T-helper 17 cell (primary cell): ENCODE measurements around the gene FBXO31. TPM values are rescaled to one million over a fixed set of nuclear protein-coding genes. Genes with fewer than 3 reads are reported as not detected.

ENCODE experiments used
- ATAC-seq: fragments of 150-1000 bp; cut with Tn5 transposase; 2 replicates; pipeline ENCODE4 v1.10.0; 2021; ENCODE audit warnings: mild to moderate bottlenecking, moderate library complexity
- DNase-seq, 3 donors: peaks; one replicate each; pipeline versions ENCODE4 v3.0.0 to v3.0.0-alpha.2; 2020 to 2021
- H3K9me3 ChIP-seq: one replicate; pipeline ENCODE4 v1.7.0; 2013; ENCODE audit warnings: low read length, mild to moderate bottlenecking; ENCODE audit not compliant: control insufficient read depth, poor library complexity, severe bottlenecking
- H3K27ac Mint-ChIP-seq: one replicate; pipeline ENCODE4 v1.8.0; 2022; ENCODE audit warnings: mild to moderate bottlenecking, moderate library complexity, mixed read lengths
- H3K27me3 Mint-ChIP-seq: one replicate; pipeline ENCODE4 v1.8.0; 2022; ENCODE audit warnings: mixed read lengths
- H3K36me3 Mint-ChIP-seq: one replicate; pipeline ENCODE4 v1.8.0; 2022; ENCODE audit warnings: low read depth, mixed read lengths
- H3K4me1 Mint-ChIP-seq: one replicate; pipeline ENCODE4 v1.8.0; 2022; ENCODE audit warnings: mild to moderate bottlenecking, mixed read lengths
- H3K4me3 Mint-ChIP-seq: one replicate; pipeline ENCODE4 v1.8.0; 2022; ENCODE audit warnings: mild to moderate bottlenecking, moderate library complexity, mixed read lengths
- total RNA-seq, 4 donors: library from RNA in 2 of 4; stranded (reverse) in 2 of 4; gene quantifications; one replicate each; pipeline ENCODE4 v1.2.3 and lab custom pipeline; 2022 to 2026

FBXO31 gene
- total RNA-seq, 2 donors from 2014 or later: 32.7 to 41.7 TPM

DNA sequence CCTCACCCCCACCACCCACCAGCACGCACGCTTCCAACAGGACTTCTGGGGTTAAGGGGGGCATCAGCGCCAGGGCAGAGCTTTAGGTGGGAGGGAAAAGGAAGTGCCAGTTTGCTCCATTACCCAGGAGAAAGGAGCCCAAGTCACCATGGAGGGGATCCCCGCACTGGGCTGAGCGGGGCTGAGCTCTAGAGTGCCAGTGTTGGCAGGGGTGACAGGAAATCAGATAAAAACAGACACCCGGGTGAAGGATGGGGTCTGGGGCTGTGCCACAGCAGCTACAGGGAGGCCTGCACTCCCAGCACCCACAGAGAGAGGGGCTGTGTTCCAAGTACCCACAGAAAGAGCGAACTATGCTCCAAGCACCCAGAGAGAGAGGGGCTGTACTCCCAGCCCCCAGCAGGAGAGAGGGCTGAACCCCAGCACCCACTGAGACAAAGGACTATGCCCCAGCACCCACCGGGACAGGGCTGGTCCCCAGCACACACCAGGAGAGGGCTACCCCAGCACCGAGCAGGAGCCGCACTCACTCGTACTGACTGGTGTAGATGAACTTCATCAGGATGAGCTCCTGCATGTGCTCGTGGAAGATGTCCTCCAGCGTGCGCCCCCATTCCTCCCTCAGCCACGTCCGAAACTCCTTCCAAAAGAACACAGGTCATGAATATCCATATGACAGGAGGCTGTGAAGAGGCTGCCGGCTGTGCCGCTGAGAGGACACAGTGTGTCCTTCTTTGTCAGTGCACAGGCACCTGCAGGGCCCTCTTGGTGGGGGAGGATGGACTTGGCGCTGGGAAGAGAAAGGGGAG, 47.7 kb downstream of the FBXO31 start:
- Mint-ChIP-seq H3K4me3 (no peak overlapping the region), H3K36me3 (peaks cover 2% of the 10 kb centered on the region), H3K27ac (peak overlapping the region; percentile 21), H3K27me3 (no peaks in the 10 kb centered on the region), H3K4me1 (peaks cover 10% of the 10 kb centered on the region)
- no peaks in the 10 kb centered on the region for H3K9me3 ChIP-seq
- ATAC-seq (no peak), DNase-seq (no peak)

DNA sequence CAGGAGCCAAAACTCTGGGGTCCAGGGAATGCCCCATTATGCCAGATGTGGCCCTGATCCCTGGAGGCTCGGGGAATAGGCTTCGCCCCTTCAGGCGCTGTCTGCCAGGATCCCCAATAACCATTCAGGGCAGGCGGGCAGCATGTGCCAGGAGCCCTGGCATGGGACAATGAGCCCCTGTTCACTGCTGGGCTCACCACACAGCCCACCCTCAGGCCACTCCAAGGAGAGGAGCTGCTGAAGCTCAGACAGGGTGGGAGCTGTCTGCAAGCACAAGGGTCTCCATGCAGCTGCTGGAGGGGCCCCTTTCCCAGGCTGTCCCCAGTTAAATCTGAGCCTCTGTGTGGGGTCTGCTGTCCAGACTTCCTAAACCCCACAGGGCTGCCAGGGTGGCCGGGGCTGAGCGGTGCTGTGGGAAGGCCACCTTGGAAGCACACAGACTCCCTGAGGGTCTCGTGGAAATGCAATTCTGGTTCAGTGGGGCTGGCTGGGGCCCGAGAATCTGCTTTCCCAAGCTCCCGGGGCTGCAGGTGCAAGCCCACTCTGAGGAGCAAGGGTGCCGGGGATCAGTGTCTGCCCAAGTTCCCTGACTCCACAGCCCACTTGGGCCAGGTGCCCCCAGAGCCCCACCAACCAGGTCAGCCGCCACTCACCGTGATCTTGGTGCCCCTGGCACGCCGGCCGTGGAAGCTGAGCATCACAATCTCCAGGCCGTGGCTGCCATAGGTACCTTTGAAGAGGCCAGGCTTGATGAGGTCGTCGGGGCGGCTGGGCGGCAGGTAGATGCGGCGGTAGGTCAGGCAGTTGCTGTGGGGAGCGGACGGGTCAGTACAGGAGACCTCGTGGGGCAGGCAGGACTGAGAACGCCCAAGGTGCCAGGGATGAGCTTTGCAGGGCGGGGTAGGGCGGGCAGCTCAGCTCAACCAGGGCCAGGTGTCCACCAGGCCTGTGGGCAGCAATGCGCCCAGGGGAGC, 48.6 kb downstream of the FBXO31 start:
- H3K4me3 Mint-ChIP-seq: no peak overlapping the region
- peaks cover 2% of the 10 kb centered on the region for H3K36me3 Mint-ChIP-seq
- peaks cover 11% of the 10 kb centered on the region for H3K4me1 Mint-ChIP-seq
- ATAC-seq (no peak), DNase-seq (no peak)
- H3K27ac Mint-ChIP-seq: peak overlapping the region; percentile 21
- H3K9me3 ChIP-seq: no peaks in the 10 kb centered on the region
- H3K27me3 Mint-ChIP-seq: no peaks in the 10 kb centered on the region

GRCh38 chr16:87333581-87334331, 49.8 kb downstream of the FBXO31 start:
- Mint-ChIP-seq H3K4me1 (peaks cover 7% of the 10 kb centered on the region), H3K27me3 (no peaks in the 10 kb centered on the region), H3K36me3 (peaks cover 2% of the 10 kb centered on the region), H3K27ac (no peak overlapping the region), H3K4me3 (no peak overlapping the region)
- no peaks in the 10 kb centered on the region for H3K9me3 ChIP-seq
- no peak for ATAC-seq
- no peak for DNase-seq

- no peaks in the 10 kb centered on the region for H3K27me3 Mint-ChIP-seq
- H3K4me3 Mint-ChIP-seq: no peak overlapping the region
- no peak for DNase-seq
- no peaks in the 10 kb centered on the region for H3K9me3 ChIP-seq
- peaks cover 2% of the 10 kb centered on the region for H3K36me3 Mint-ChIP-seq
- peaks cover 7% of the 10 kb centered on the region for H3K4me1 Mint-ChIP-seq
- H3K27ac Mint-ChIP-seq: no peak overlapping the region
- no peak for ATAC-seq
Measured at GRCh38 chr16:87333101-87333500, 50.5 kb downstream of the FBXO31 start.

- DNase-seq (no peak), ATAC-seq (no peak)
- H3K4me1 Mint-ChIP-seq: peaks cover 5% of the 10 kb centered on the region
- no peaks in the 10 kb centered on the region for H3K27me3 Mint-ChIP-seq
- no peak overlapping the region for H3K4me3 Mint-ChIP-seq
- no peaks in the 10 kb centered on the region for H3K9me3 ChIP-seq
- peak overlapping the region; percentile 47 for H3K27ac Mint-ChIP-seq
- peaks cover 2% of the 10 kb centered on the region for H3K36me3 Mint-ChIP-seq
Measured at GRCh38 chr16:87332150-87332549, 51.4 kb downstream of the FBXO31 start.

DNA sequence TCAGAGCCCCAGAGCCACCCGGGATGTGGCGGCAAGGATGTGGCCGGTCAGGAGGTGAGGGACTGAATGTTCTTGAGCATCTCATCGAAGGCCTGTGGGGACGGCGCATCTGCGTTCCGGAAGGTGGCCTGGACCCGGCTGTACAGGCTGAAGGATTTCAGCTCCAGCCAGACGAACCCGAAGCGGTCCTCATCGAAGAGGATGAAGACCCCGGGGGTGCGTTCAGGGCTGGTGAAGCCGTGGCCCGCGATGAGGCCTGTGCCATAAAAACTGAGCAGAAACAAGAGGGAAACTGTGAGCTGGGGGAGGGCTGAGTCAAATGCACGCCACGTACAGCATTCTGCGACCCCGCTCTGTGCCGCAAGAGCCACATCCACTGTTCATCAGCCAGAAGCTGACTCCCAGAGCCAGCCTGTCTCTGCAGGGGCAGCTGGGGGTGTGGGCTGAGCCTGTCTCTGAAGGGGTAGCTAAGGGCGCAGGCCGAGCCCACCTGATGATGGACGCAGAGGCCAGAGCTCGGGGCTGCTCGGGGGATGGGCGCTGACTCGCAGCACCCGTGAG, 52.3 kb downstream of the FBXO31 start:
- DNase-seq: no peak
- Mint-ChIP-seq H3K4me3 (no peak overlapping the region), H3K4me1 (peaks cover 4% of the 10 kb centered on the region), H3K27me3 (no peaks in the 10 kb centered on the region), H3K27ac (peak overlapping the region; percentile 8), H3K36me3 (peaks cover 2% of the 10 kb centered on the region)
- H3K9me3 ChIP-seq: no peaks in the 10 kb centered on the region
- ATAC-seq: no peak

DNA sequence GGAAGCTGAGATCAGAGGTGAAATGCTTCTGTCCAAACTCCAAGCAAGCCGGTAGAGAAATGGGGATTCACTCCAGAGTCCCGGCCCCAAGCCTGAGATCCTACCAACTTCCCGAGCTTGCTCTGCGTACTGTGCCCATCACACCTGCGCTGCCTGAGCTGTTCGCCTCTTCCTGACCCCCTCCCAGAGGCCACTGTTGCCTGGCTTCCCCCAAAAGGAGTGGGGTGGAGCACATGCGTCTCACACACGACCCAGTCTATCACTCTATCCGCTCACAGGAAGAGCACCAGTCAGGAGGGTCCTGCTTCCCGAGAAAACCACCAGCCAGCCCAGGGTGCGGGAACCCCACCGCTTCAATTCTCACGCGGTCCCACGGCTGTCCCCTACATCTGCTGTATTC, 52.9 kb downstream of the FBXO31 start:
- DNase-seq (no peak), ATAC-seq (no peak)
- H3K4me1 Mint-ChIP-seq: peaks cover 7% of the 10 kb centered on the region
- peak overlapping the region; percentile 8 for H3K27ac Mint-ChIP-seq
- H3K9me3 ChIP-seq: no peaks in the 10 kb centered on the region
- H3K36me3 Mint-ChIP-seq: peaks cover 2% of the 10 kb centered on the region
- H3K27me3 Mint-ChIP-seq: no peaks in the 10 kb centered on the region
- H3K4me3 Mint-ChIP-seq: no peak overlapping the region

DNA sequence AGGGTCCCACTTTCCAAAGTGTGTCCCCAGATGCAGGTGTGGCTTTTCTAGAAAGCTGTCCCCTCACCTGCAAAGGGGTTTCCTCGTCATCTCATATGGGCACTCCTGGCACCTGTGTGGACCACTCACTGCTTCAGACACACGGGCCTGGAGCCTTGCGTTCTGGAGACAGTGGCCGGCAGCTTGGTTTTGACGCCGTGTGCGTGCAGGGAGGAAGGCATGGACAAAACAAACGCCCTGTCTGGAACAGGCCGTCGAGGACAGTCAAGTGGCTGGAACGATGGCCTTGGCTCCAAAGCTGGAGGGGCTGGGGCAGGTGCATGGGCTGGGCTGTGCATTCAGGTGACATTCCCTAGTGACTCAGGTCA, 53.3 kb downstream of the FBXO31 start:
- Mint-ChIP-seq H3K27me3 (no peaks in the 10 kb centered on the region), H3K4me3 (no peak overlapping the region), H3K36me3 (peaks cover 2% of the 10 kb centered on the region), H3K27ac (no peak overlapping the region), H3K4me1 (peaks cover 7% of the 10 kb centered on the region)
- no peak for DNase-seq
- no peak for ATAC-seq
- H3K9me3 ChIP-seq: no peaks in the 10 kb centered on the region

- DNase-seq (no peak), ATAC-seq (no peak)
- H3K36me3 Mint-ChIP-seq: peaks cover 2% of the 10 kb centered on the region
- H3K27ac Mint-ChIP-seq: no peak overlapping the region
- no peak overlapping the region for H3K4me3 Mint-ChIP-seq
- H3K27me3 Mint-ChIP-seq: no peaks in the 10 kb centered on the region
- H3K4me1 Mint-ChIP-seq: peaks cover 7% of the 10 kb centered on the region
- no peaks in the 10 kb centered on the region for H3K9me3 ChIP-seq
Measured at GRCh38 chr16:87329436-87330256, 53.9 kb downstream of the FBXO31 start.

- ATAC-seq (no peak), DNase-seq (no peak)
- Mint-ChIP-seq H3K36me3 (no peaks in the 10 kb centered on the region), H3K27me3 (no peaks in the 10 kb centered on the region), H3K27ac (no peak overlapping the region), H3K4me1 (peaks cover 10% of the 10 kb centered on the region), H3K4me3 (no peak overlapping the region)
- H3K9me3 ChIP-seq: no peaks in the 10 kb centered on the region
Measured at GRCh38 chr16:87328846-87329245, 54.7 kb downstream of the FBXO31 start.

- ATAC-seq (no peak), DNase-seq (no peak)
Measured at GRCh38 chr16:87327798-87328495, 55.6 kb downstream of the FBXO31 start.

DNA sequence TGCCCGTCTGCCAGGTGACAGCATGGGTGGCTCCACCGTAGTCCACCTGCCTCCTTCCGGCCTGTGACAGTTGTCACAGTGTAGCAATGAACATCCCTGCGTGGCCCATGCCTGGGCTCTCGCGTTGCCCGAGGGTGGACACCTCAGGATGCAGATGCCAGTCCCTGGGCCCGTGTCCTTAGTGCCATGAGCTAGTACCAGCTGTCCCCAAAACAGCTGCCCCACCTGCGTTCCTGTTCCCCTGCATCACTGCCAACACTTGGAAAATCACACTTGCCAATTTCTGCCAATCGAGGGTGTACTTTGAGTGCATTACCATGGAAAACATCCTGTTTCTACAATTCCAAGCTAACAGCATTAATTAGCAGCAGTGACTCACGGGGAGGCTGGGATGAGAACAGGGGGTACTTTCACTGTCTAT, 57.4 kb downstream of the FBXO31 start:
- DNase-seq (no peak), ATAC-seq (no peak)
- Mint-ChIP-seq H3K27me3 (no peaks in the 10 kb centered on the region), H3K27ac (no peak overlapping the region), H3K4me3 (no peak overlapping the region), H3K4me1 (peaks cover 10% of the 10 kb centered on the region), H3K36me3 (no peaks in the 10 kb centered on the region)
- H3K9me3 ChIP-seq: no peaks in the 10 kb centered on the region

More at GRCh38 chr16:87327798-87328495, 55.6 kb downstream of the FBXO31 start:
- H3K9me3 ChIP-seq: no peaks in the 10 kb centered on the region
- H3K27ac Mint-ChIP-seq: no peak overlapping the region
- no peaks in the 10 kb centered on the region for H3K27me3 Mint-ChIP-seq
- no peaks in the 10 kb centered on the region for H3K36me3 Mint-ChIP-seq
- H3K4me1 Mint-ChIP-seq: peaks cover 10% of the 10 kb centered on the region
- H3K4me3 Mint-ChIP-seq: no peak overlapping the region
